GM19455 (cell line): ENCODE results near the gene CXCL1.

ENCODE experiments used
- ATAC-seq: cut with Tn5 transposase; IDR thresholded peaks from one replicate; pipeline ENCODE4 v1.9.1; 2021; ENCODE audit not compliant: unreplicated experiment

The CXCL1 gene

GRCh38 chr4:73869130-73870055 lies at the start of gene CXCL1:
CXCL1 (plus strand) TSS chr4:73869393; CDS start chr4:73869471, 78 bp downstream.
- ATAC-seq: no peak

GRCh38 chr4:73821325-73821724 lies 47.9 kb upstream of the CXCL1 start:
- no peak for ATAC-seq

- ATAC-seq: no peak
Observed at GRCh38 chr4:73822389-73822788, 46.8 kb upstream of the CXCL1 start.

- ATAC-seq: no peak
Observed at GRCh38 chr4:73822812-73823504, 46.2 kb upstream of the CXCL1 start.

GRCh38 chr4:73823760-73824159 lies 45.4 kb upstream of the CXCL1 start:
- no peak for ATAC-seq

- no peak for ATAC-seq
Observed at GRCh38 chr4:73828956-73829355, 40.2 kb upstream of the CXCL1 start.

GRCh38 chr4:73831569-73831968 lies 37.6 kb upstream of the CXCL1 start:
- no peak for ATAC-seq

GRCh38 chr4:73832651-73833237 lies 36.4 kb upstream of the CXCL1 start:
- no peak for ATAC-seq

- no peak for ATAC-seq
Observed at GRCh38 chr4:73836373-73837279, 32.6 kb upstream of the CXCL1 start, which contains the start of gene CXCL6. CXCL6 (plus strand) TSS chr4:73836678; CDS start chr4:73836751, 73 bp downstream.

GRCh38 chr4:73839071-73839470 lies 30.1 kb upstream of the CXCL1 start:
- ATAC-seq: no peak

- ATAC-seq: no peak
Observed at GRCh38 chr4:73839715-73840114, 29.5 kb upstream of the CXCL1 start.

- ATAC-seq: no peak
Observed at GRCh38 chr4:73841243-73841925, 27.8 kb upstream of the CXCL1 start.

- ATAC-seq: no peak
Observed at GRCh38 chr4:73842696-73843095, 26.5 kb upstream of the CXCL1 start.

GRCh38 chr4:73843369-73843768 lies 25.8 kb upstream of the CXCL1 start:
- no peak for ATAC-seq

GRCh38 chr4:73844345-73844744 lies 24.8 kb upstream of the CXCL1 start:
- no peak for ATAC-seq

GRCh38 chr4:73844806-73845205 lies 24.4 kb upstream of the CXCL1 start:
- no peak for ATAC-seq

GRCh38 chr4:73847526-73848182 lies 21.5 kb upstream of the CXCL1 start:
- no peak for ATAC-seq

GRCh38 chr4:73848183-73848777 lies 20.9 kb upstream of the CXCL1 start:
- no peak for ATAC-seq
